Activated CD4-positive, alpha-beta memory T cell treated with anti-CD3 and anti-CD28 coated beads for 36 hours (primary cell): ENCODE measurements around the gene SLC12A9. TPM values are rescaled to one million over a fixed set of nuclear protein-coding genes. Genes with fewer than 3 reads are reported as not detected.

Experiments
- CTCF ChIA-PET: fragments of 350-600 bp; sonication (Branson Sonifier 250); formaldehyde crosslinking; loops from one replicate; lab custom pipeline; 2021; ENCODE audit warnings: antibody characterized with exemption, inconsistent platforms; lab: Charles Lee
- POLR2A ChIA-PET: fragments of 350-600 bp; sonication (Branson Sonifier 250); formaldehyde crosslinking; loops from one replicate; lab custom pipeline; 2021; ENCODE audit warnings: antibody characterized with exemption; lab: Charles Lee
- DNase-seq: peaks from one replicate; pipeline ENCODE4 v3.0.0-alpha.2; 2020
- H3K27ac Mint-ChIP-seq: one replicate; pipeline ENCODE4 v1.8.0; 2021; ENCODE audit warnings: mixed read lengths
- H3K27me3 Mint-ChIP-seq: one replicate; pipeline ENCODE4 v1.8.0; 2021; ENCODE audit warnings: mixed read lengths
- H3K36me3 Mint-ChIP-seq: one replicate; pipeline ENCODE4 v1.8.0; 2021; ENCODE audit warnings: mixed read lengths
- H3K4me1 Mint-ChIP-seq: one replicate; pipeline ENCODE4 v1.8.0; 2021; ENCODE audit warnings: low read depth, mixed read lengths
- H3K4me3 Mint-ChIP-seq: one replicate; pipeline ENCODE4 v1.8.0; 2021; ENCODE audit warnings: mild to moderate bottlenecking, mixed read lengths
- H3K9me3 Mint-ChIP-seq: one replicate; pipeline ENCODE4 v1.8.0; 2021; ENCODE audit warnings: mixed read lengths
- intact Hi-C: fragments of 100-400 bp; cut with micrococcal nuclease; formaldehyde crosslinking; loops from one replicate; pipeline ENCODE4 v1.15.1; 2023
- total RNA-seq, 2 experiments: library from RNA; stranded (reverse); gene quantifications; one replicate each; pipeline ENCODE4 v1.2.3, GENCODE V29; 2021

Gene SLC12A9
- total RNA-seq, 2 experiments from 2014 or later, result 17.8 to 18.5 TPM

- Mint-ChIP-seq H3K4me1 (peaks cover 17% of the 10 kb centered on the region), H3K9me3 (no peaks in the 10 kb centered on the region), H3K4me3 (no peak overlapping the region), H3K27ac (no peak overlapping the region), H3K36me3 (no peaks in the 10 kb centered on the region), H3K27me3 (peaks cover 40% of the 10 kb centered on the region)
- POLR2A ChIA-PET, result interaction anchor here (1.4 kb wide), 1 partner anchor 20 kb away, joined by 4 read pairs; the partner anchor contains the start of gene SRRT
- peak; percentile 60 for DNase-seq
- CTCF ChIA-PET, result interaction anchor here (0.6 to 3.1 kb wide), 19 partner anchors 8 to 388 kb away, joined by 3 to 17 read pairs (median 4); partner anchors contain the start of genes SRRT and TRIM56
- intact Hi-C loops, result loop anchor here (2.0 to 5.0 kb wide), 3 partner anchors 72 to 182 kb away; partner anchors contain the start of gene MUC12
Observed at GRCh38 chr7:100894860-100895700, 42.6 kb downstream of the SLC12A9 start.

GRCh38 chr7:100895701-100895955 lies 43.1 kb downstream of the SLC12A9 start, which contains the start of gene ACHE:
ACHE (minus strand) TSS chr7:100895888; CDS start chr7:100894232, 1,656 bp downstream.
- Mint-ChIP-seq H3K36me3 (no peaks in the 10 kb centered on the region), H3K4me1 (peaks cover 12% of the 10 kb centered on the region), H3K27ac (no peak within 1 kb of the TSS), H3K4me3 (peak within 1 kb of the TSS; percentile 46), H3K9me3 (no peaks in the 10 kb centered on the region), H3K27me3 (peaks cover 41% of the 10 kb centered on the region)
- POLR2A ChIA-PET, result interaction anchor here (1.4 kb wide), 1 partner anchor 20 kb away, joined by 4 read pairs; the partner anchor contains the start of gene SRRT
- no peak for DNase-seq
- CTCF ChIA-PET, result interaction anchor here (0.6 to 3.1 kb wide), 11 partner anchors 8 to 387 kb away, joined by 3 to 17 read pairs (median 5); no protein-coding TSS in a partner anchor
- intact Hi-C loops, result loop anchor here (2.0 to 5.0 kb wide), 3 partner anchors 72 to 182 kb away; partner anchors contain the start of gene MUC12

- Mint-ChIP-seq H3K36me3 (no peaks in the 10 kb centered on the region), H3K9me3 (no peaks in the 10 kb centered on the region), H3K27me3 (peaks cover 46% of the 10 kb centered on the region), H3K4me1 (peaks cover 11% of the 10 kb centered on the region), H3K27ac (no peak overlapping the region), H3K4me3 (peak overlapping the region; percentile 46)
- POLR2A ChIA-PET, result interaction anchor here (1.4 kb wide), 1 partner anchor 21 kb away, joined by 4 read pairs; the partner anchor contains the start of gene SRRT
- DNase-seq, result no peak
- CTCF ChIA-PET, result interaction anchor here (0.6 to 4.3 kb wide), 11 partner anchors 9 to 387 kb away, joined by 3 to 37 read pairs (median 6); no protein-coding TSS in a partner anchor
- intact Hi-C loops, result loop anchor here (2.0 to 5.0 kb wide), 3 partner anchors 71 to 181 kb away; partner anchors contain the start of gene MUC12
Observed at GRCh38 chr7:100895956-100896731, 43.6 kb downstream of the SLC12A9 start.

- H3K27me3 Mint-ChIP-seq, result peaks cover 39% of the 10 kb centered on the region
- peak overlapping the region; percentile 26 for H3K4me3 Mint-ChIP-seq
- no peaks in the 10 kb centered on the region for H3K36me3 Mint-ChIP-seq
- H3K4me1 Mint-ChIP-seq, result peaks cover 7% of the 10 kb centered on the region
- intact Hi-C loops, result loop anchor here (5.0 kb wide), 2 partner anchors 70 to 180 kb away; partner anchors contain the start of gene MUC12
- H3K9me3 Mint-ChIP-seq, result no peaks in the 10 kb centered on the region
- peak; percentile 62 for DNase-seq
- POLR2A ChIA-PET, result no interaction called here
- CTCF ChIA-PET, result interaction anchor here (0.7 to 4.3 kb wide), 4 partner anchors 22 to 379 kb away, joined by 3 to 37 read pairs (median 5); partner anchors contain the start of gene SRRT
- H3K27ac Mint-ChIP-seq, result no peak overlapping the region
Observed at GRCh38 chr7:100896732-100897608, 44.5 kb downstream of the SLC12A9 start.

- Mint-ChIP-seq H3K27ac (no peak overlapping the region), H3K27me3 (peaks cover 30% of the 10 kb centered on the region), H3K4me3 (no peak overlapping the region), H3K9me3 (no peaks in the 10 kb centered on the region), H3K36me3 (no peaks in the 10 kb centered on the region), H3K4me1 (peaks cover 7% of the 10 kb centered on the region)
- no peak for DNase-seq
- ChIA-PET CTCF (interaction anchor here (0.8 to 4.3 kb wide), 7 partner anchors 8 to 385 kb away, joined by 3 to 37 read pairs (median 7); partner anchors contain the start of genes SRRT and UFSP1), POLR2A (no interaction called here)
- intact Hi-C loops, result loop anchor here (5.0 kb wide), 2 partner anchors 69 to 179 kb away; partner anchors contain the start of gene MUC12
Observed at GRCh38 chr7:100897772-100898454, 45.4 kb downstream of the SLC12A9 start.

- ChIA-PET CTCF (interaction anchor here (1.9 to 4.3 kb wide), 3 partner anchors 159 to 383 kb away, joined by 7 to 37 read pairs (median 7); no protein-coding TSS in a partner anchor), POLR2A (no interaction called here)
- Mint-ChIP-seq H3K4me3 (no peak overlapping the region), H3K27ac (no peak overlapping the region), H3K9me3 (no peaks in the 10 kb centered on the region), H3K4me1 (peaks cover 7% of the 10 kb centered on the region), H3K36me3 (no peaks in the 10 kb centered on the region), H3K27me3 (peaks cover 27% of the 10 kb centered on the region)
- no peak for DNase-seq
- intact Hi-C loops, result loop anchor here (5.0 kb wide), 2 partner anchors 68 to 178 kb away; partner anchors contain the start of gene MUC12
Observed at GRCh38 chr7:100899432-100899831, 46.9 kb downstream of the SLC12A9 start.

GRCh38 chr7:100900978-100901377 lies 48.5 kb downstream of the SLC12A9 start:
- DNase-seq, result no peak
- intact Hi-C loops, result no loop called here
- Mint-ChIP-seq H3K36me3 (no peaks in the 10 kb centered on the region), H3K27me3 (peaks cover 25% of the 10 kb centered on the region), H3K9me3 (no peaks in the 10 kb centered on the region), H3K27ac (no peak overlapping the region), H3K4me1 (peaks cover 5% of the 10 kb centered on the region), H3K4me3 (no peak overlapping the region)
- POLR2A ChIA-PET, result no interaction called here
- CTCF ChIA-PET, result interaction anchor here (0.7 to 4.3 kb wide), 4 partner anchors 26 to 177 kb away, joined by 3 to 37 read pairs (median 5); partner anchors contain the start of gene SRRT

- intact Hi-C loops, result no loop called here
- Mint-ChIP-seq H3K27me3 (peaks cover 20% of the 10 kb centered on the region), H3K9me3 (no peaks in the 10 kb centered on the region), H3K27ac (no peak overlapping the region), H3K4me3 (no peak overlapping the region), H3K4me1 (no peaks in the 10 kb centered on the region), H3K36me3 (no peaks in the 10 kb centered on the region)
- CTCF ChIA-PET, result interaction anchor here (2.1 kb wide), 1 partner anchor 176 kb away, joined by 7 read pairs; no protein-coding TSS in a partner anchor
- DNase-seq, result no peak
- POLR2A ChIA-PET, result no interaction called here
Observed at GRCh38 chr7:100901921-100902332, 49.4 kb downstream of the SLC12A9 start.

- POLR2A ChIA-PET, result no interaction called here
- H3K4me3 Mint-ChIP-seq, result no peak overlapping the region
- H3K36me3 Mint-ChIP-seq, result no peaks in the 10 kb centered on the region
- H3K27ac Mint-ChIP-seq, result no peak overlapping the region
- H3K4me1 Mint-ChIP-seq, result no peaks in the 10 kb centered on the region
- no peak for DNase-seq
- CTCF ChIA-PET, result no interaction called here
- intact Hi-C loops, result no loop called here
- peaks cover 16% of the 10 kb centered on the region for H3K27me3 Mint-ChIP-seq
- H3K9me3 Mint-ChIP-seq, result no peaks in the 10 kb centered on the region
Observed at GRCh38 chr7:100902638-100903037, 50.1 kb downstream of the SLC12A9 start.

GRCh38 chr7:100908512-100908911 lies 56.0 kb downstream of the SLC12A9 start:
- intact Hi-C loops, result no loop called here
- Mint-ChIP-seq H3K27ac (no peak overlapping the region), H3K4me1 (no peaks in the 10 kb centered on the region), H3K4me3 (no peak overlapping the region), H3K27me3 (peaks cover 2% of the 10 kb centered on the region), H3K9me3 (no peaks in the 10 kb centered on the region), H3K36me3 (no peaks in the 10 kb centered on the region)
- DNase-seq, result no peak
- ChIA-PET POLR2A (no interaction called here), CTCF (no interaction called here)
